HG02610 (cell line): Measurements from ENCODE around the gene CRB2.

Experiments
- ATAC-seq: cut with Tn5 transposase; IDR thresholded peaks from one replicate; pipeline ENCODE4 v1.9.1; 2021; ENCODE audit warnings: mild to moderate bottlenecking, moderate library complexity; ENCODE audit not compliant: unreplicated experiment

The CRB2 gene

DNA sequence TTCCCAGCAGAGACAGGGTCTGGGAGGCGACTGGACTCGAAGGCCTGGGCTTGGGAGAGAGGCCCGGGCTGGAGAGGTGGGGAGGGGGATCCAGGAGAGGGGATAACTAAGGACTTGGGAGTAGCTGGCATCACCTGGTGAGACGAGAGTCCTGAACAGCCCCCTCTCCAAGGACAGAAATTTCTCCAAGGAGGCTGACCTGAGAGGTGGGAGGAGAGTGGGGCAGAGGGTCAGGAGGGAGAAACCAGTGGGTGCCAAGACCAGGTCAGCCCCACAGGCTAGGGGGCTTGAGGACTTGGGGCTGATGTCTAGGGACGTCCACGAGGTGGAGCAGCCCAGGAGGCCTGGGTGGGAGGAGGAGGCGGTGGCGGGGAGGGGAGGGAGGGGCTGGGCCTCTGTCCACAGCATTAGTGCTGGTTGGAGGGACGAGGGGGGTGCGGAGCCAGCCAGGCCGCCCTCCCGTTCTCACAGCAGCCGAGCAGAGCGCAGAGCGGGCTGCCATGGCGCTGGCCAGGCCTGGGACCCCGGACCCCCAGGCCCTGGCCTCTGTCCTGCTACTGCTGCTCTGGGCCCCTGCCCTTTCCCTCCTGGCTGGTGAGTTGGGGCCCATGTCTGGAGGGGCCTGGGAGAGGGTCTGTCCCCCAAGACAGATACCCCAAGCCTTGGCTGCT is at the start of gene CRB2:
CRB2 (plus strand) TSS at position 437 of the 671 bp plus-strand sequence; CDS start at position 501, 64 bp downstream.
- no peak for ATAC-seq

- ATAC-seq: no peak
These were observed 46.4 kb upstream of the CRB2 start for GRCh38 chr9:123309611-123310010.

GRCh38 chr9:123310551-123311249 is 45.3 kb upstream of the CRB2 start:
- no peak for ATAC-seq

DNA sequence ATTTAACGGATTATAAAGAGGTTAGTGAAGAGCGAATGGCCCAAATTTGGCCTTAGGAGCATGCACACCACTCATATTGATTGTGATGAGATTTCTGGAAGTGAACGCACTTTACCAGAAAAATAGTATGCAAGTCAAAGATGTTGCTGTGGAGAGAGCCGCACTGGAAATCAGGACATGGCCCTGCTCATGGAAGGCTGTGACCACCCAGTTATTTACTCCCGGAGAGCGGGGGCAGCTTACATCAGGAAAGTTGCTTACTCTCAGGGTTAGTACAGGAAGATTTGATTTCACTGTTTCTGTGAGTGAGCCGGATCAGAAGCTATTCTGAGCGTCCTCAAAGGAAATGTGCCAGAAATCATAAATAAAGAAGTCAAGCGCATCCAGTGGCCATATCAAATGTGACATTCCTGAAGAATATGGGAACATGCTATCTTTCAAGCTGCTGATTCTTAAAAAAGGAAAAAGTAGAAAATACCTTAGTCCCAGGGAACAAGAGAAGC is 44.7 kb upstream of the CRB2 start:
- no peak for ATAC-seq

- ATAC-seq: no peak
These were observed 43.6 kb upstream of the CRB2 start for GRCh38 chr9:123312306-123312877.

DNA sequence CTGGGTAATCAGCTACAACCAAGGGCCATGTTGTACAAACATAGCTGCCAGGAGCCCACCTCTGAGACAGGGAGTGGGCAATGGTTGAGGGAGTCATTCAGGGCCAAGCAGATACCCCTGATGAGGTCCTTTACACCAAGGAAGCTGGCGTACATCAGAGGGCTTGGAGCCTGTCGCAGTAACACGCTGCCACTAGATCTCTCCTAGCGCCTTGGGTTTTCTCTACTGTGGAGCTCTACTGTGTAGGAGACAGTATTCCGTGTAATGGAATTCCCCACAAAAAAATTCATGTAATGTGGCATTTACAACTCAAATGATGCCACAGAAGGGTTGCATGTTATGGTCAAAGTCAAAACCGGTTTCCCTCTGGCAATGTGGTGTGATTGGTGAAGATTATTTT is 41.4 kb upstream of the CRB2 start:
- no peak for ATAC-seq

DNA sequence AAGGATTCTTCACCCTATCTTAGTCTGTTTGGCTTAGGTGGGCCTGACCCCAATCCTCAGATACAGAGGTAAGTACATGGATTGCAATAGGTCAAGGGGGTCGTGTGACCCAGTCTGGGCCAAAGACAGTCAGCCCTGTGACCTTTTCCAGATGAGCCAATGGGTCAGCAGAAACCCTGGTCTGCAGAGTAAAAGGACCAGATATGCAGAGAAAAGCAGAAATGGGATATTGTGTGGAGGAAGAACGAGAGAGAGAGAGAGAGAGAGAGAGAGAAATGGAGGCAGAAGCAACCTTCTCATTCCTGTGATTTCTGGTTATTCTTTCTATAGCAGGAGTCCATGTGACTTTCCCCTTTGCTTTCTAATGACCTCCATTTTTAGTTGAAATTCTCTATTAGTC is 40.4 kb upstream of the CRB2 start:
- no peak for ATAC-seq

- ATAC-seq: no peak
These were observed 39.8 kb upstream of the CRB2 start for GRCh38 chr9:123316053-123316718.

- peak; percentile 72 for ATAC-seq
These were observed 37.8 kb upstream of the CRB2 start for GRCh38 chr9:123318202-123318601.

DNA sequence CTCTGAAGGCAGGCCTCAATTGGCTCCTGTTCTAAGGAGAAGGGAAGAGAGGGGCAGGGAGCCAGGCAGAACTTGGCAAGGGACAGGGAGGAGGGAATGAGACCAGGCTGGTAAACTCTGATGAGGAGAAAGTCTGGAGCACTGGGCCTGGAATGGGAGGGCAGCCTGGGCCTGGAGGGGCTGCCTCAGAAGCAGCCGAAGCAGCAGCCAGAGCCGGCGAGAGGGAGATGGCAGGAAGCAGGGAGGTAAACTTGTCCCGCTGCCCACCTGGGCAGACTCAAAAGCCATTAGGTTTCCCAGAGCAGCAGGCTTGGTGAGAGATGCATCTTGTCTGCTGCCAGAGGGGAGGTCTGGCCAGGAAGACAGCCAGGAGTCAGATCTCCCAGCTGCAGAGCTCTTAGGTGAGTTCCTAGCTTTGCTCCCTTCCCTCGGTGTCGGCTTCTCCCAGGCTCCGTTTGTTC is 37.0 kb upstream of the CRB2 start:
- no peak for ATAC-seq

- ATAC-seq: no peak
These were observed 36.3 kb upstream of the CRB2 start for GRCh38 chr9:123319541-123320339.

- ATAC-seq: no peak
These were observed 35.2 kb upstream of the CRB2 start for GRCh38 chr9:123320814-123321213.

- ATAC-seq: no peak
These were observed 34.3 kb upstream of the CRB2 start for GRCh38 chr9:123321616-123322272.

- peak; percentile 41 for ATAC-seq
These were observed 33.5 kb upstream of the CRB2 start for GRCh38 chr9:123322273-123323195.

- no peak for ATAC-seq
These were observed 32.6 kb upstream of the CRB2 start for GRCh38 chr9:123323196-123324013.

- no peak for ATAC-seq
These were observed 31.2 kb upstream of the CRB2 start for GRCh38 chr9:123324767-123325183.

- no peak for ATAC-seq
These were observed 29.8 kb upstream of the CRB2 start for GRCh38 chr9:123326187-123326586.

DNA sequence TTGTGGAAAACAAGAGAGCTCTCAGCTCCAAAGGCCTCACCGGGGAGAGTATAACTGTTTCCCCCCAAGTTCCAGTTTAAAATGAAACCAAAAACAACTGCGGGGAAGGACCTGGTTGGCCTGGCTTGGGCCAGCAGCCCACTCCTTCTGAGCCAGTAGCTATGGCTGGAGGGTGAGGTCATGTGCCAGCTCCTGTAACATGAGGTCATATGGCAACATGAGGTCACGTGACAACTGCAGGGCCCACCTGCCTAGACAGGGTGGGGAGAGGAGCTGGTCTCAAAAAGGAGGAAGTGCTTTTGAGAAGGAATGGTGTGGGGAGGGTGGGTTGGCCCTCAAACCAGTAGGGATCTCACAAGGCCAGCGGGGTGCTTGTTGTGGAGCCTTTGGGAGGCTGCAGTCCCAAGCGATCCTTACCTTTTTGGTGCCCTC is 29.3 kb upstream of the CRB2 start:
- peak; percentile 43 for ATAC-seq
